GM12878 (cell line): ENCODE results near the gene KBTBD7. TPM values are rescaled to one million over a fixed set of nuclear protein-coding genes. Genes with fewer than 3 reads are reported as not detected.
A peak's percentile ranks its signal among the peaks of the same experiment; 100 is the strongest.

ENCODE experiments used
- ATF7 ChIP-seq: fragments of 450-650 bp; IDR thresholded peaks from 2 replicates; pipeline ENCODE4 v1.6.1; 2016; ENCODE audit warnings: low read depth, mild to moderate bottlenecking
- BMI1 ChIP-seq: fragments of 450-650 bp; IDR thresholded peaks from 2 replicates; pipeline ENCODE4 v1.6.1; 2016; ENCODE audit warnings: mild to moderate bottlenecking, moderate library complexity, borderline replicate concordance
- CHD2 ChIP-seq: IDR thresholded peaks from 2 replicates; pipeline ENCODE4 v1.6.1; 2011; ENCODE audit warnings: low read depth, low read length, improper control_type of control experiment, borderline replicate concordance
- ELK1 ChIP-seq: IDR thresholded peaks from 2 replicates; pipeline ENCODE4 v1.6.1; 2012; ENCODE audit warnings: low read depth, low read length, improper control_type of control experiment
- ETV6 ChIP-seq, 2 experiments: fragments of 450-650 bp in 1 of 2; IDR thresholded peaks in 1 of 2; conservative IDR thresholded peaks in 1 of 2; 2 replicates each; pipeline ENCODE4 v1.6.1; 2014; ENCODE audit warnings: antibody characterized with exemption in 1 of 2, borderline replicate concordance in 1 of 2, low read depth in 1 of 2, mild to moderate bottlenecking in 1 of 2, moderate library complexity in 1 of 2
- FOXM1 ChIP-seq: IDR thresholded peaks from 2 replicates; pipeline ENCODE4 v1.6.1; 2012; ENCODE audit warnings: low read depth, mild to moderate bottlenecking, inconsistent platforms, low read length, moderate library complexity
- GABPA ChIP-seq: IDR thresholded peaks from 2 replicates; pipeline ENCODE4 v1.6.1; 2014; ENCODE audit warnings: antibody characterized with exemption, low read depth, mild to moderate bottlenecking, inconsistent platforms
- IRF5 ChIP-seq: fragments of 450-650 bp; IDR thresholded peaks from 2 replicates; pipeline ENCODE4 v1.6.1; 2017; ENCODE audit warnings: borderline replicate concordance
- JUND ChIP-seq: IDR thresholded peaks from 2 replicates; pipeline ENCODE4 v1.6.1; 2012; ENCODE audit warnings: low read depth, mild to moderate bottlenecking, low read length, improper control_type of control experiment, moderate library complexity
- PBX3 ChIP-seq: IDR thresholded peaks from 2 replicates; pipeline ENCODE4 v1.6.1; 2011; ENCODE audit warnings: mild to moderate bottlenecking, low read depth, low read length, moderate library complexity; ENCODE audit not compliant: insufficient replicate concordance
- REST ChIP-seq: IDR thresholded peaks from 2 replicates; pipeline ENCODE4 v1.6.1; 2012; ENCODE audit warnings: mild to moderate bottlenecking, low read depth, low read length
- RUNX3 ChIP-seq: IDR thresholded peaks from 2 replicates; pipeline ENCODE4 v1.6.1; 2012; ENCODE audit warnings: low read length, inconsistent platforms
- SMARCA5 ChIP-seq: fragments of 450-650 bp; IDR thresholded peaks from 2 replicates; pipeline ENCODE4 v1.6.1; 2017; ENCODE audit warnings: mild to moderate bottlenecking
- SUZ12 ChIP-seq: fragments of 200-600 bp; sonication (generic); IDR thresholded peaks from one replicate; pipeline ENCODE4 v1.6.1; 2018; ENCODE audit warnings: antibody characterized with exemption, mild to moderate bottlenecking; ENCODE audit not compliant: unreplicated experiment
- ZNF622 ChIP-seq: fragments of 450-650 bp; IDR thresholded peaks from 2 replicates; pipeline ENCODE4 v1.6.1; 2017; ENCODE audit warnings: mild to moderate bottlenecking, inconsistent platforms
- polyA plus RNA-seq, 11 experiments: library from polyadenylated mRNA; depleted of rRNA in 4 of 11; unstranded in 6 of 11; stranded (reverse) in 5 of 11; fragments of >200 nt; fragmentation: Nextera tagmentation in 4 of 11; fragmentation: Illumina TruSeq in 1 of 11; extraction: Ambion mirVana in 4 of 11; extraction: Trizol in 1 of 11; gene quantifications; 1 replicate in 1 of 11; 2 replicates in 10 of 11; pipeline versions ENCODE4 v1.2.1 to v1.2.3, GENCODE V29; 2011 to 2016; ENCODE audit warnings: inconsistent platforms in 2 of 11, missing spikeins in 2 of 11, low read depth in 1 of 11
- total RNA-seq, 4 experiments: library from RNA; depleted of rRNA in 3 of 4; stranded (reverse); fragments of >200 nt in 3 of 4; fragmentation: Illumina TruSeq in 1 of 4; extraction: Trizol in 1 of 4; gene quantifications; 2 replicates each; pipeline versions ENCODE4 v1.2.1 to v1.2.3, GENCODE V29; 2013 to 2021

KBTBD7 gene
- total and polyA plus RNA-seq, 10 of the 15 experiments (the other 5 are each of a cell fraction or from before 2014, with no cell fraction given) = 1.8 to 6.0 (median 4.3) TPM

GRCh38 chr13:41193919-41194824, at the start of gene KBTBD7 (continued):
- TF ChIP-seq IRF5 (no peak), JUND (0 out of 2 replicates have a peak, but pooled peaks have one; percentile 48), ATF7 (0 out of 2 replicates have a peak, but pooled peaks have one; percentile 16), SMARCA5 (0 out of 2 replicates have a peak, but pooled peaks have one; percentile 26), PBX3 (no peak), RUNX3 (peak; percentile 57), ZNF622 (no peak), ELK1 (no peak), BMI1 (no peak), CHD2 (peak; percentile 97), ETV6 (conservative IDR thresholded peaks at IDR 0.05 in 1 of 2, IDR thresholded peaks at IDR 0.05 in 1 of 2; ENCODE audit: borderline replicate concordance in 1 of 2, low read depth in 1 of 2) (no peak), GABPA (peak; percentile 40; the same call in 1 of the 2 replicates), SUZ12 (no peak), FOXM1 (no peak), REST (no peak)
